OCI-LY1 (cell line): ENCODE measurements around the gene ZYG11B.

Experiments used
- H2AFZ ChIP-seq: fragments of 200-600 bp; sonication (generic), shearing (Covaris generic); 2 replicates; pipeline ENCODE4 v1.6.0; 2014; ENCODE audit warnings: antibody characterized with exemption, mild to moderate bottlenecking, low read length
- H3F3A ChIP-seq: fragments of 200-600 bp; sonication (generic), shearing (Covaris generic); 2 replicates; pipeline ENCODE4 v1.6.0; 2014; ENCODE audit warnings: mild to moderate bottlenecking, antibody characterized with exemption, low read length, moderate library complexity; ENCODE audit not compliant: insufficient read depth
- H3K27ac ChIP-seq: fragments of 200-600 bp; sonication (generic); 2 replicates; pipeline ENCODE4 v1.5.1; 2014; ENCODE audit warnings: low read length, mixed run types, mild to moderate bottlenecking, low read depth; ENCODE audit not compliant: poor library complexity, severe bottlenecking
- H3K27me3 ChIP-seq: fragments of 200-600 bp; sonication (generic); 2 replicates; pipeline ENCODE4 v1.6.0; 2014; ENCODE audit warnings: antibody characterized with exemption, mild to moderate bottlenecking, low read length, moderate library complexity; ENCODE audit not compliant: insufficient read depth
- H3K36me3 ChIP-seq: fragments of 200-600 bp; sonication (generic); 2 replicates; pipeline ENCODE4 v1.6.1; 2014; ENCODE audit warnings: mild to moderate bottlenecking, antibody characterized with exemption, low read length, moderate library complexity, mixed read lengths; ENCODE audit not compliant: insufficient read depth
- H3K4me1 ChIP-seq: fragments of 200-600 bp; sonication (generic); 2 replicates; pipeline ENCODE4 v1.5.1; 2014; ENCODE audit warnings: mild to moderate bottlenecking, low read length, moderate library complexity; ENCODE audit not compliant: insufficient read depth, severe bottlenecking
- H3K4me2 ChIP-seq: fragments of 200-600 bp; sonication (generic), shearing (Covaris generic); 2 replicates; pipeline ENCODE4 v1.6.1; 2014; ENCODE audit warnings: low read length
- H3K4me3 ChIP-seq: fragments of 200-600 bp; sonication (generic); 2 replicates; pipeline ENCODE4 v1.5.1; 2014; ENCODE audit warnings: low read length, low read depth, mild to moderate bottlenecking, mixed read lengths; ENCODE audit not compliant: poor library complexity, severe bottlenecking
- H3K79me2 ChIP-seq: fragments of 200-600 bp; shearing (Covaris generic); 2 replicates; pipeline ENCODE4 v1.6.1; 2016; ENCODE audit warnings: mixed run types, low read length, mixed read lengths; ENCODE audit not compliant: insufficient read depth
- H3K9ac ChIP-seq: fragments of 200-600 bp; sonication (generic), shearing (Covaris generic); 2 replicates; pipeline ENCODE4 v1.6.1; 2014; ENCODE audit warnings: mild to moderate bottlenecking, low read length, mixed read lengths
- H3K9me2 ChIP-seq: fragments of 200-600 bp; sonication (generic), shearing (Covaris generic); 2 replicates; pipeline ENCODE4 v1.6.1; 2014; ENCODE audit warnings: low read depth, mild to moderate bottlenecking, low read length, mixed read lengths
- H3K9me3 ChIP-seq: fragments of 200-600 bp; shearing (Covaris generic); 2 replicates; pipeline ENCODE4 v1.6.1; 2014; ENCODE audit warnings: low read length, mixed read lengths
- H4K20me1 ChIP-seq: fragments of 200-600 bp; sonication (generic), shearing (Covaris generic); 2 replicates; pipeline ENCODE4 v1.6.0; 2016; ENCODE audit warnings: mild to moderate bottlenecking, low read length; ENCODE audit not compliant: insufficient read depth
- EZH2 ChIP-seq: fragments of 200-600 bp; sonication (generic), shearing (Covaris generic); IDR thresholded peaks from 2 replicates; pipeline ENCODE4 v1.8.0; 2017; ENCODE audit warnings: borderline replicate concordance, mixed run types, mild to moderate bottlenecking, antibody characterized with exemption, low read length, moderate library complexity, mixed read lengths
- TF ChIP-seq, protein P1 (sequence below): fragments of 200-600 bp; sonication (generic), shearing (Covaris generic); IDR thresholded peaks from 2 replicates; pipeline ENCODE4 v1.5.1; 2017; ENCODE audit warnings: mild to moderate bottlenecking, antibody characterized with exemption, low read length, moderate library complexity, mixed read lengths

ZYG11B gene

DNA sequence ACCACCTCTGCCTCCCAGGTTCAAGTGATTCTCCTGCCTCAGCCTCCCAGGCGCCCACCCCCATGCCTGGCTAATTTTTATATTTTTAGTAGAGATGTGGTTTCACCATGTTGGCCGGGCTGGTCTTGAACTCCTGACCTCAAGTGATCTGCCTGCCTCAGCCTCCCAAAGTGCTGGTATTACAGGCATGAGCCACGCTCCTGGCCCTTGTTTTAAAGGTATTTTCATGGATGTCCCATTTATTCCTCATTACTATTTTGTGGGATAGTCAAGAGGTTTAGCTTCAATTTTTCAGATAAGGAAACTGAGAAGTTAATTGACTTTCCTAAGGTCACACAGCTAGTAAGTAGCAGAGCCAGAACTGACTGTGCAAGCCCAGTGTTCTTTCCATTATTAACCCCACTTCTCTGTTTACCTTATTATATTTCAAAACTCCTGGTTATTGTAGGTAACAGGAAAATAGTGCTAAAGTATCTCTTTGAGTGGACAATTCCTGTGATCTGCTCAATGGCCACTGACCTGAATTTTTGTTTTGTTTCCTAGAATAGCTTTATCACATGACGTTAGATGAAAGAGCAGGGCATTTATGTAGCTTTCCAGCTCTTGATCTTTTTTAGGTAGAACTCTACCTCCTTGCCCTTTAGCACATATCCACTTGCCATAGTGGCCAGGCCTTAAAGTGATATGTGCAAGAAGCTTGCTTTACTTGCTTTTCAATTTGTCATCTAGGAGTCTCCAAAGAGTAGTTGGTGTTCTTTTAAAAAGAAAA, 13.6 kb downstream of the ZYG11B start:
- Histone ChIP-seq H3K27ac (no peak overlapping the region), H3F3A (no peaks in the 10 kb centered on the region), H3K4me3 (no peak overlapping the region), H3K9me3 (no peaks in the 10 kb centered on the region), H3K4me1 (no peaks in the 10 kb centered on the region), H2AFZ (no peak overlapping the region), H3K36me3 (0 out of 2 replicates have a peak, but pooled peaks cover 3% of the 10 kb centered on the region), H3K9me2 (no peaks in the 10 kb centered on the region), H3K9ac (no peak overlapping the region), H3K27me3 (no peaks in the 10 kb centered on the region), H4K20me1 (no peaks in the 10 kb centered on the region), H3K4me2 (no peak overlapping the region), H3K79me2 (no peaks in the 10 kb centered on the region)
- TF ChIP-seq EZH2, result no peak
- TF ChIP-seq, protein P1, sequence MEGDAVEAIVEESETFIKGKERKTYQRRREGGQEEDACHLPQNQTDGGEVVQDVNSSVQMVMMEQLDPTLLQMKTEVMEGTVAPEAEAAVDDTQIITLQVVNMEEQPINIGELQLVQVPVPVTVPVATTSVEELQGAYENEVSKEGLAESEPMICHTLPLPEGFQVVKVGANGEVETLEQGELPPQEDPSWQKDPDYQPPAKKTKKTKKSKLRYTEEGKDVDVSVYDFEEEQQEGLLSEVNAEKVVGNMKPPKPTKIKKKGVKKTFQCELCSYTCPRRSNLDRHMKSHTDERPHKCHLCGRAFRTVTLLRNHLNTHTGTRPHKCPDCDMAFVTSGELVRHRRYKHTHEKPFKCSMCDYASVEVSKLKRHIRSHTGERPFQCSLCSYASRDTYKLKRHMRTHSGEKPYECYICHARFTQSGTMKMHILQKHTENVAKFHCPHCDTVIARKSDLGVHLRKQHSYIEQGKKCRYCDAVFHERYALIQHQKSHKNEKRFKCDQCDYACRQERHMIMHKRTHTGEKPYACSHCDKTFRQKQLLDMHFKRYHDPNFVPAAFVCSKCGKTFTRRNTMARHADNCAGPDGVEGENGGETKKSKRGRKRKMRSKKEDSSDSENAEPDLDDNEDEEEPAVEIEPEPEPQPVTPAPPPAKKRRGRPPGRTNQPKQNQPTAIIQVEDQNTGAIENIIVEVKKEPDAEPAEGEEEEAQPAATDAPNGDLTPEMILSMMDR, result no peak

DNA sequence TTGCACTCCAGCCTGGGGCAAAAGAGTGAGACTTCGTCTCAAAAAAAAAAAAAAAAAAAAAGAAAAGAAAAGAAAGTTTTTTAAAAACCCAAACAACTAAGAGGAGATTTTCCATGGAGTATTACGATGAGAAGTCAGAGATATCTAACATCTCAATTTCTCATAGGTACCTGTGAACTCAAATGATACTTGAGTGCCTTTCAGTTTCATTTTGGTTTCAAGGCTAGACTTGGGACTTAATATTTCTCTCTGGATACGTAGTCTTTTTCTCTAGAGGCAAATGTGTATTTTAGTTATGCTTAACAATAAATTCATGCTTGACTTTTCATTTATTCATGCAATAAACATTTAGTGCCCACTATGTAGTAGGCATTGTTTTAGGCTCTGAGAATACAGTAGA, 15.0 kb downstream of the ZYG11B start:
- TF ChIP-seq, protein P1, result no peak
- TF ChIP-seq EZH2, result no peak
- H3K27ac ChIP-seq, result no peak overlapping the region
- H3K4me2 ChIP-seq, result no peak overlapping the region
- H3K79me2 ChIP-seq, result no peaks in the 10 kb centered on the region
- H4K20me1 ChIP-seq, result no peaks in the 10 kb centered on the region
- no peaks in the 10 kb centered on the region for H3K27me3 ChIP-seq
- H3K9me2 ChIP-seq, result no peaks in the 10 kb centered on the region
- H3K9ac ChIP-seq, result no peak overlapping the region
- no peaks in the 10 kb centered on the region for H3F3A ChIP-seq
- H2AFZ ChIP-seq, result no peak overlapping the region
- no peaks in the 10 kb centered on the region for H3K4me1 ChIP-seq
- no peak overlapping the region for H3K4me3 ChIP-seq
- no peaks in the 10 kb centered on the region for H3K9me3 ChIP-seq
- no peaks in the 10 kb centered on the region for H3K36me3 ChIP-seq

DNA sequence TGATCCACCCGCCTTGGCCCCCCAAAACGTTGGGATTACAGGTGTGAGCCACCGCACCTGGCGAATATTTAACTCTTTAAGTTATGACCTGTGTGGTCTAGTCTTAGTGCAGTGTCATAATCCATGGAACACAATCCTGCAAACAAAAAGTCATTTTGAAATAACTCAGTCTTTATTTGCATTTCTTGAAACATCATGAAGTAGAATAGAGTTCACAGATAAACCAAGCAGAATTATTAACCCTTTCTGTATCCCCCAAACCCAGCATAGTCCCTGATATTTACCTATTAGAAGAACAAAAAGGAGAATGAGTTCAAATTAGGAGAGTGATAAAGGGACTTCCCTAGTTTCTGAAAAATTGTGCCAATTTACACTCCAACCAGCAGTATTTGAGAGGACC, 19.9 kb downstream of the ZYG11B start:
- Histone ChIP-seq H3K9me3 (no peaks in the 10 kb centered on the region), H3K27me3 (no peaks in the 10 kb centered on the region), H4K20me1 (no peaks in the 10 kb centered on the region), H3K4me2 (no peak overlapping the region), H3K36me3 (no peaks in the 10 kb centered on the region), H3F3A (no peaks in the 10 kb centered on the region; the same call in 1 of the 2 replicates), H3K4me1 (peaks cover 15% of the 10 kb centered on the region), H3K79me2 (no peaks in the 10 kb centered on the region), H3K4me3 (no peak overlapping the region), H3K9me2 (no peaks in the 10 kb centered on the region), H3K9ac (no peak overlapping the region), H3K27ac (no peak overlapping the region), H2AFZ (no peak overlapping the region)
- TF ChIP-seq, protein P1, result no peak
- no peak for TF ChIP-seq EZH2
